DMS153 treated with DMSO at 0.1 percent for 48 hours (cell line): ENCODE results near the gene SLC13A3.
"Not testable (repeated sequence)": the region's sequence is repeated elsewhere in the genome, so short reads cannot be mapped to it uniquely, and the experiment has no call there.

ENCODE experiments used
- DNase-seq: peaks from one replicate; lab custom pipeline; 2025; ENCODE audit not compliant: unreplicated experiment; lab: John Stamatoyannopoulos, UW

Gene SLC13A3

GRCh38 chr20:46682063-46682821, 31.0 kb upstream of the SLC13A3 start:
- DNase-seq = no peak

- peak; percentile 72 for DNase-seq
Observed at GRCh38 chr20:46681032-46681854, 30.0 kb upstream of the SLC13A3 start.

GRCh38 chr20:46680684-46681031, 29.4 kb upstream of the SLC13A3 start:
- DNase-seq = no peak

GRCh38 chr20:46678516-46678915, 27.3 kb upstream of the SLC13A3 start:
- no peak for DNase-seq

GRCh38 chr20:46677608-46678007, 26.3 kb upstream of the SLC13A3 start:
- DNase-seq = no peak

GRCh38 chr20:46676649-46677316, 25.5 kb upstream of the SLC13A3 start:
- not testable (repeated sequence) for DNase-seq

GRCh38 chr20:46674253-46675083, 23.2 kb upstream of the SLC13A3 start:
- no peak for DNase-seq

- DNase-seq = no peak
Observed at GRCh38 chr20:46673394-46674252, 22.4 kb upstream of the SLC13A3 start.

GRCh38 chr20:46672543-46673148, 21.4 kb upstream of the SLC13A3 start:
- DNase-seq = no peak

GRCh38 chr20:46671866-46672542, 20.7 kb upstream of the SLC13A3 start:
- DNase-seq = no peak

GRCh38 chr20:46670585-46671584, 19.6 kb upstream of the SLC13A3 start:
- DNase-seq = no peak

GRCh38 chr20:46670228-46670584, 18.9 kb upstream of the SLC13A3 start:
- no peak for DNase-seq

- DNase-seq = no peak
Observed at GRCh38 chr20:46666818-46667515, 15.7 kb upstream of the SLC13A3 start.

- DNase-seq = no peak
Observed at GRCh38 chr20:46666306-46666705, 15.0 kb upstream of the SLC13A3 start.

GRCh38 chr20:46665602-46666001, 14.3 kb upstream of the SLC13A3 start:
- DNase-seq = no peak

GRCh38 chr20:46663531-46663930, 12.3 kb upstream of the SLC13A3 start:
- no peak for DNase-seq

GRCh38 chr20:46661659-46662058, 10.4 kb upstream of the SLC13A3 start:
- no peak for DNase-seq
